ENCODE results near the gene NDUFC2. TPM values are rescaled to one million over a fixed set of nuclear protein-coding genes. Genes with fewer than 3 reads are reported as not detected.

Gene NDUFC2
- total and polyA plus RNA-seq, 2 of the 13 experiments (the other 11 are each of a cell fraction or from before 2014, with no cell fraction given) = 256 to 363 TPM

- in situ Hi-C loops (cut with HindIII; ENCODE audit: extremely low pct_ligation_motif_present, low pct_unique_long_range_greater_than_20kb) = no loop called here
- Histone ChIP-seq H3K36me3 (replicated peaks in 1 of 2; ENCODE audit: control insufficient read depth in 1 of 2, insufficient read depth in 2 of 2, low read length in 2 of 2) (peaks cover 2 to 11% of the 10 kb centered on the region in 2 experiments; a peak in 4 of 5 replicates), H3K4me3 (replicated peaks in 1 of 3; ENCODE audit: insufficient read depth in 1 of 3, low read depth in 2 of 3, low read length in 3 of 3) (no peak overlapping the region), H3K79me2 (ENCODE audit: insufficient read depth, low read length) (no peaks in the 10 kb centered on the region), H3K4me2 (ENCODE audit: low read depth, low read length) (peak overlapping the region; percentile 26), H3K27me3 (ENCODE audit: control insufficient read depth in 1 of 2, insufficient read depth in 2 of 2, low read length in 2 of 2) (no peaks in the 10 kb centered on the region), H3K9ac (ENCODE audit: insufficient read depth, low read depth, low read length) (no peak overlapping the region), H3K4me1 (ENCODE audit: insufficient read depth, low read length) (peaks cover 48% of the 10 kb centered on the region), H2AFZ (ENCODE audit: low read length) (no peak overlapping the region), H3K9me3 (ENCODE audit: low read length) (no peaks in the 10 kb centered on the region), H4K20me1 (ENCODE audit: insufficient read depth, low read length) (no peaks in the 10 kb centered on the region), H3K27ac (ENCODE audit: extremely low read length, insufficient read depth, low read length) (no peak overlapping the region)
- BruUV-seq (replicated peaks) = no TSS peak
- ChIA-PET POLR2A (interaction anchor here (1.2 to 4.8 kb wide), 3 partner anchors 12 to 26 kb away, joined by 3 to 27 read pairs (median 12); partner anchors contain the start of gene INTS4), CTCF (ENCODE audit: low intra/inter-chr PET ratio, low total read pairs) (no interaction called here)
- FAIRE-seq (no peak), ATAC-seq (no peak), DNase-seq (ENCODE audit: low spot score) (no peak)
- WGBS (ENCODE audit: low lambda C conversion rate) = 31% methylated on average over 3 of the region's 3 CpGs
- TF ChIP-seq ZNF652 (CRISPR knock-in tag; IDR thresholded peaks at IDR 0.05; ENCODE audit: borderline replicate concordance, low read depth) (peak; percentile 78), CCDC6 (CRISPR knock-in tag; IDR thresholded peaks at IDR 0.05) (no peak)
- intact Hi-C loops (cut with micrococcal nuclease; ENCODE audit: unreplicated experiment) = no loop called here
Observed at GRCh38 chr11:78020246-78020645, 59.4 kb downstream of the NDUFC2 start.

GRCh38 chr11:78019808-78020207, 59.9 kb downstream of the NDUFC2 start:
- intact Hi-C loops (cut with micrococcal nuclease; ENCODE audit: unreplicated experiment) = no loop called here
- H3K27me3 ChIP-seq (ENCODE audit: control insufficient read depth in 1 of 2, insufficient read depth in 2 of 2, low read length in 2 of 2) = no peaks in the 10 kb centered on the region
- H4K20me1 ChIP-seq (ENCODE audit: insufficient read depth, low read length) = no peaks in the 10 kb centered on the region
- POLR2A ChIA-PET = interaction anchor here (4.8 kb wide), 1 partner anchor 25 kb away, joined by 27 read pairs; the partner anchor contains the start of gene INTS4
- H2AFZ ChIP-seq (ENCODE audit: low read length) = no peak overlapping the region
- H3K79me2 ChIP-seq (ENCODE audit: insufficient read depth, low read length) = no peaks in the 10 kb centered on the region
- H3K36me3 ChIP-seq (replicated peaks in 1 of 2; ENCODE audit: control insufficient read depth in 1 of 2, insufficient read depth in 2 of 2, low read length in 2 of 2) = peaks cover 2 to 11% of the 10 kb centered on the region in 2 experiments; a peak in 4 of 5 replicates
- DNase-seq (ENCODE audit: low spot score) = peak; percentile 59
- peak overlapping the region; percentile 26; the same call in 1 of the 2 replicates for H3K4me2 ChIP-seq (ENCODE audit: low read depth, low read length)
- no peak for ATAC-seq
- no peaks in the 10 kb centered on the region for H3K9me3 ChIP-seq (ENCODE audit: low read length)
- BruUV-seq (replicated peaks) = TSS peak; percentile 18
- in situ Hi-C loops (cut with HindIII; ENCODE audit: extremely low pct_ligation_motif_present, low pct_unique_long_range_greater_than_20kb) = no loop called here
- peaks cover 48% of the 10 kb centered on the region for H3K4me1 ChIP-seq (ENCODE audit: insufficient read depth, low read length)
- WGBS (ENCODE audit: low lambda C conversion rate) = 51% methylated on average over 4 of the region's 4 CpGs
- H3K27ac ChIP-seq (ENCODE audit: extremely low read length, insufficient read depth, low read length) = no peak overlapping the region
- FAIRE-seq = no peak
- H3K4me3 ChIP-seq (replicated peaks in 1 of 3; ENCODE audit: insufficient read depth in 1 of 3, low read depth in 2 of 3, low read length in 3 of 3) = no peak overlapping the region
- TF ChIP-seq TAF15 (IDR thresholded peaks at IDR 0.05; ENCODE audit: low read depth, low read length, poor library complexity, severe bottlenecking) = no peak
- TF ChIP-seq ZBTB21 (CRISPR knock-in tag; IDR thresholded peaks at IDR 0.05) = peak; percentile 51
- TF ChIP-seq FOSL2 (CRISPR knock-in tag; IDR thresholded peaks at IDR 0.05) = peak; percentile 76
- TF ChIP-seq ZMAT3 (CRISPR knock-in tag; conservative IDR thresholded peaks at IDR 0.05) = no peak
- peak; percentile 75 for TF ChIP-seq BCL6 (CRISPR knock-in tag; IDR thresholded peaks at IDR 0.05)
- TF ChIP-seq CREB1 (IDR thresholded peaks at IDR 0.05) = peak; percentile 59
- no peak for TF ChIP-seq CREB1 (CRISPR knock-in tag; IDR thresholded peaks at IDR 0.05)
- no peak for TF ChIP-seq ZBTB44 (CRISPR knock-in tag; IDR thresholded peaks at IDR 0.05)
- no peak for TF ChIP-seq DPF2 (CRISPR knock-in tag; IDR thresholded peaks at IDR 0.05; ENCODE audit: borderline replicate concordance, low read depth)
- peak; percentile 35; the same call in 1 of the 2 replicates for TF ChIP-seq ATF7 (IDR thresholded peaks at IDR 0.05)
- no peak for TF ChIP-seq ATF7 (CRISPR knock-in tag; IDR thresholded peaks at IDR 0.05)
- no peak overlapping the region for H3K9ac ChIP-seq (ENCODE audit: insufficient read depth, low read depth, low read length)
- CTCF ChIA-PET (ENCODE audit: low intra/inter-chr PET ratio, low total read pairs) = no interaction called here
